IPS DF 4.7 (cell line): ENCODE results near the gene TSEN2.
"Not testable (repeated sequence)": the region's sequence is repeated elsewhere in the genome, so short reads cannot be mapped to it uniquely, and the experiment has no call there.

Source experiments
- DNase-seq: peaks from one replicate; pipeline ENCODE4 v3.0.0-alpha.2; 2013; ENCODE audit warnings: low spot score; ENCODE audit errors: extremely low read depth

TSEN2 gene

GRCh38 chr3:12503126-12503957 is 19.1 kb downstream of the TSEN2 start:
- DNase-seq, result no peak

- DNase-seq, result no peak
Measured at GRCh38 chr3:12506201-12506709, 22.0 kb downstream of the TSEN2 start.

GRCh38 chr3:12507591-12508281 is 23.5 kb downstream of the TSEN2 start:
- DNase-seq, result no peak

GRCh38 chr3:12508291-12508700 is 24.0 kb downstream of the TSEN2 start:
- DNase-seq, result no peak

GRCh38 chr3:12509466-12509865 is 25.2 kb downstream of the TSEN2 start:
- no peak for DNase-seq

- no peak for DNase-seq
Measured at GRCh38 chr3:12512534-12513118, 28.3 kb downstream of the TSEN2 start.

- DNase-seq, result no peak
Measured at GRCh38 chr3:12513694-12514446, 29.6 kb downstream of the TSEN2 start.

GRCh38 chr3:12515631-12516030 is 31.4 kb downstream of the TSEN2 start:
- DNase-seq, result no peak

- DNase-seq, result no peak
Measured at GRCh38 chr3:12516873-12517272, 32.6 kb downstream of the TSEN2 start.

- DNase-seq, result no peak
Measured at GRCh38 chr3:12518261-12519028, 34.2 kb downstream of the TSEN2 start.

- DNase-seq, result no peak
Measured at GRCh38 chr3:12521010-12521409, 36.7 kb downstream of the TSEN2 start.

GRCh38 chr3:12522721-12523120 is 38.4 kb downstream of the TSEN2 start:
- no peak for DNase-seq

GRCh38 chr3:12527757-12528143 is 43.5 kb downstream of the TSEN2 start:
- DNase-seq, result no peak

GRCh38 chr3:12532182-12532581 is 47.9 kb downstream of the TSEN2 start:
- no peak for DNase-seq

- DNase-seq, result no peak
Measured at GRCh38 chr3:12536423-12536822, 52.1 kb downstream of the TSEN2 start.

- no peak for DNase-seq
Measured at GRCh38 chr3:12541625-12542024, 57.3 kb downstream of the TSEN2 start.

GRCh38 chr3:12543497-12543896 is 59.2 kb downstream of the TSEN2 start:
- not testable (repeated sequence) for DNase-seq

- DNase-seq, result no peak
Measured at GRCh38 chr3:12544652-12545472, 60.6 kb downstream of the TSEN2 start.

GRCh38 chr3:12545473-12545791 is 61.2 kb downstream of the TSEN2 start, which contains the start of gene MKRN2OS:
MKRN2OS (minus strand) TSS chr3:12545499; CDS start chr3:12545464, 35 bp downstream.
- DNase-seq, result no peak
